ENCODE results near the gene RPL7A.

DNA sequence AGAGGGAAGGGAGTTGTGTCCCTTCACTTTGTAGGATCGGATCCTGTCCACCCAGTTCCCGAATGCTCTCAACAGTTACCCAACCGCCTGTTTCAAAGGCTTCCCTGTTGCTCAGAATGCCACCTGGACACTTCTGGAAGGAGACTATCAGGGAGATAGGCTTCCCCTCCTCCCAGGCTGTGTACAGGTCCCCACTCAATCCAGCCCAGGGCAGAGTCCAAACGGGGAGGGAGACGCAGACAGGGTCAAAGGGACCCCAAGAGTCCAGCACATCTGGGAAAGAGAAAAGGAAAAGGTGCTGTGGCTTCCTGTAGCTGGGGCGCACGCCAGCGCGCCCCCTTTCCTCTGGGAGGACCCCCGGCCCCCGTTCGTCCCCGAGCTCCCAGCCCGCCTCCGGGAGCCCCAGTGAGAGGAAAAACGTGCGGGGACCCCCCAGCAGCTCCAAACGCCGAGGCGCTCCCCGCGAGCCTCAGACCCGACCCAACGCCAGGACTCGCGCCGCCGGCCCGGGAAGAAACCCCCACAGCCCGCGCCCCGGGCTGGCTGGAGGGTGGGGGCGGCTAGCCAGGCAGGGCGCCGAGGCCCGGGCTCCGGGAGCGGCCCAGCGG is 27.2 kb downstream of the RPL7A start:
- TF ChIP-seq CTCF (IDR thresholded peaks at IDR 0.05) = no peak
- no peak for TF ChIP-seq POLR2A (IDR thresholded peaks at IDR 0.05)
- no peak for TF ChIP-seq POLR2AphosphoS5 (IDR thresholded peaks at IDR 0.05)
